GM18499 (cell line): ENCODE measurements around the gene PGS1.
"Not testable (repeated sequence)": the region's sequence is repeated elsewhere in the genome, so short reads cannot be mapped to it uniquely, and the experiment has no call there.

ENCODE experiments used
- ATAC-seq: cut with Tn5 transposase; IDR thresholded peaks from one replicate; pipeline ENCODE4 v1.9.1; 2021; ENCODE audit warnings: moderate number of reproducible peaks; ENCODE audit not compliant: insufficient read depth, unreplicated experiment

The PGS1 gene

DNA sequence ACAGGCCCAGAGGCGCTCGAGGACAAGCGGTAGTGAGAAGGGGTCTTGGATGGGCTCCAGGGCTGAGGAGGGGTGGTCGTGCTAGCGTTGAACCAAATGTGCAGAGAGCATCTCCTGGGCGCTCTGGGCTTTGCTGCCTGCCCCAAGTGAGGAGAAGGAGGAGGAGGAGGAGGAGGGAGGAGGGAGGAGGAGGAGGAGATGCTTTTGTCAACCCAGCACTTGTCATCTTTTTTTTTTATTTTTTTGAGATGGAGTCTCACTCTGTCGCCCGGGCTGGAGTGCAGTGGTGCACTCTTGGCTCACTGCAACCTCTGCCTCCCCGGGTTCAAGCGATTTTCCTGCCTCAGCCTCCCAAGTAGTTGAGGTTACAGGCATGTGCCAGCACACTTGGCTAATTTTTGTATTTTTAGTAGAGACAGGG is 59.8 kb downstream of the PGS1 start:
- no peak for ATAC-seq

DNA sequence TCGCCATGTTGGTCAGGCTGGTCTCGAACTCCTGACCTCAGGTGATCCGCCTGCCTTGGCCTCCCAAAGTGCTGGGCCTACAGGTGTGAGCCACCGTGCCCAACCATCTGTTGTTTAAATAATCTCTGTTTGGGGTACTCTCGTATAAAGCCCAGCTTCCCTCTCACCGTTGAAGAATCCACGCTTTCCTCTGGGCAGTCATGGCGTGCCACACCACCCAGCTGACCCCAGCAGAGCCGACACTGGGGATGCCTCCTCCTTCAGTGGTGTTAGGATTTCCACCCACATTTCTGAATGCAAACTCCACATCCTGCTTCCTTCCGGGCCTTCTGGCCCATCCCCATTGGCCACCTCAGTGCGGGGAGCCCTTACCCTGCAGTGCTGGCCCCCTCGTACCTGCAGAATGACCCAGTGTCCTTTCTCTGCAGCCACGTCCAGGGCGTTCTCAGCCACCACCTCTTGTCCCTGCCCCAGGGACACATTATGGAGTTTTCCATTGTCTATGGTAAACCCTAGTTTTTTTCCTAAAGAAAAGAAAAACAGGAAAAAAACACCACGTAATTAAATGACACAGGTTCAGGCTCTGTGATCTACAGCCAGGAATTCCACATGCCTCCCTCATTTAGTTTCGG is 60.4 kb downstream of the PGS1 start:
- no peak for ATAC-seq

DNA sequence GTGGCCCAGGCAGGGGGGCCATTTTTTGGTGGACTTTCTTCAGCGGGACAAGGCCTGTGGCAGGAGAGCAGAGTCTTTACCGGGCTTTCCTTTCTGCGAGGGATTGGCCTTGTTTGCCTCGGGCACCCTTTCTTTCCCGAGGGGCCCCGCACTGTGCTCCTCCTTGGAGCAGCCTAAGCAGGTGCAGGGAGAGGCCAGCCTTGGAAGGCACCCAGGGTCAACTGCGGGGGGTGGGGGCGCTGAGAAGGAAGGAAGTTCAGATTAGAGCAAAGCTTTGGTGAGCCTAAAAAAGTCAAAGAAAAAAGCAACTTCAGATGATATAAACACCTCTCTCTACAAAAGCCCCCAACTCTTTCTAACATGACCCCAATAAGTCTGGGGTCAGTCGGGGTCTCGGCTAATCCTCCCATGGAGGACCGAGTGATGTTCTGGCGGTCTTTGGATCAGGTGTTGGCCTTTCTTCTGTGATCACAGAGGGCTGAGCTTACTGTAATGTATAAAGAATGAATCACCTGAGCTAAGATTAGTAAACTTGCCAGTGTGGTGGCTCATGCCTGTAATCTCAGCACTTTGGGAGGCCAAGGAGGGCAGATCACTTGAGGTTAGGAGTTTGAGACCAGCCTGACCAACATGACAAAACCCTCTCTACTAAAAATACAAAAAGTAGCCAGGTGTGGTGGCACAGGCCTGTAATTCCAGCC is 63.0 kb downstream of the PGS1 start:
- ATAC-seq = no peak

DNA sequence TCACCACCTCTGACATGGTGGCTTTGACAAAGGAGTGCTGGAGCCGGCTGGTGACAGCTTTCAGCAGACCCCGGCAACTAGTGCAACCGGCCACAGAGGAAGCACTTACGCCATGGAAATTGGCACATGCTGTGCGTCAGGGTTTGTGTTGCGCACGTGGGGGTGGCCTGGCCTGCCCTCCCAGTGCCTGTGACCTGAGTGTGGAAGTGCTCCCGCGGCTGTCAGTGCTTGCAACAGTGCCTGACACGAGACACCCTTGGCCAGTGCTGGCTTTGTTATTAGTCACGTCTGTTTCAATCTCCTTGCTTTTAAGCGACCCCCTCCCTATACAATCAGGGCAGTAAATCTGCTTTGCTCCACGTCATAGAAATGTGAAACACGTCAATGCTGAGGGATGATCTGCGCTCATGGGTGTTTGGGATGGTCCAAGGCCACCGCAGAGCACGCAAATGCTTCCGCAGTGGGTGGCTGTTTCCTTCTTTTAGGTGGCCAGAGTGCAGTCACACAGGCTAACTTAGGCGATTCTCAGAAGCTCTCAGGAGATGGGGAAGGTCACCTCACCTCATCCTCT is 64.3 kb downstream of the PGS1 start:
- no peak for ATAC-seq

DNA sequence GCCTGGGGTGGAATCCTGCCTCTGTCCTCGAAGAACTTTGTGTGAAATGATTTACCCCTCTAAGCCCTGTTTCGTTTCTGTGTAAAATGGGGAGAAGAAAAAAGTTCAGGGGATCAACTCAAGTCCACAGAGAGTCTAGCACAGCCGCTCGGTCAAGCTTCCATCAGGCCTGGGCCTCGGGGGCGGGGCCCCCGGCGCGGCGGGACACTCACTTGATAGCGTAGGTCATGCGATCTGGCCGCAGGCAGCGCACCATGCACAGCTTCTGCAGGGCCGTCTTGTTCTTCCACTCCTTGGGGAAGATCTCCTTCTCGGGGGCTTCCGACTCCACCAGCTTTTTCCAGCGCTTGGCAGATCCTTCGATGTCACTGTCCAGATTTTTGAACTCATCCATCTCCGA is 65.9 kb downstream of the PGS1 start:
- ATAC-seq = no peak

DNA sequence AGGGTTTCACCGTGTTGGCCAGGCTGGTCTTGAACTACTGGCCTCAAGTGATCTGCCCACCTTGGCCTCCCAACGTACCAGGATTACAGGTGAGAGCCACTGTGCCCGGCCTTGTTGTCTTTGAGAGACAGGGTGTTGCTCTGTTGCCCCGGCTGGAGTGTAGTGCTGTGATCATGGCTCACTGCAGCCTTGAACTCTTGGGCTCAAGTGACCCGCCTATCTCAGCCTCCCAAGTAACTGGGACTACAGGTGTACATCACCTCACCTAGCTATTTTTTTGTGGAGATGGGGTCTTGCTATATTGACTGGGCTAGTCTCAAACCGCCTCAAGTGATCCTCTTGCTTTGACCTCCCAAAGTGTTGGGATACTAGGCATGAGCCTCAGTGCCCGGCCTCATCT is 68.4 kb downstream of the PGS1 start:
- ATAC-seq = no peak

DNA sequence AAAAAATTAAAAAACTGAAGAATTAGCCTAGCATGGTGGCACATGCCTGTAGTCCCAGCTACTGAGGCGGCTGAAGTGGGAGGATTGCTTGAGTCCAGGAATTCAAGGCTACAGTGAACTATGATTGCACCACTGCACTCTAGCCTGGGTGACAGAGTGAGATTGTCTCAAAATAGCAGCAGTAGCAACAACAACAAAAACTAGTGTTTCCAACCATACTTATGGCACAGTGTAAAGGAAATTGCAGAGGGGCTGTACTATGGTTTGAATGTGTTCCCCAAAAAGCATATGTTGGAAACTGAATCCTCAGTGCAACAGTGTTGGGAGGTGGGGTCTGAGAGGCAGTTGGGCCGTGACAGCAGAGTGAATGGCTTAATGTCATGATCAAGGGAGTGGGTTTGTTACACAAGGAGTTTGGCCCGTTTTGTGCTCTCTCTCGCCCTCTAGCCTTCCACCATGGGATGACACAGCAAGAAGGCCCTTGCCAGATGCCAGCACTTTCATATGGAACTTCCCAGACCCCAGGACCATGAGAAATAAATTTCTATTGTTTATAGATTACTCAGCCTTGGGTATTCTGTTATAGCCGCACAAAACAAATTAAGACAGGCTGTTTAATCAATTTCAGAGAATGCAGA is 70.0 kb downstream of the PGS1 start:
- no peak for ATAC-seq

DNA sequence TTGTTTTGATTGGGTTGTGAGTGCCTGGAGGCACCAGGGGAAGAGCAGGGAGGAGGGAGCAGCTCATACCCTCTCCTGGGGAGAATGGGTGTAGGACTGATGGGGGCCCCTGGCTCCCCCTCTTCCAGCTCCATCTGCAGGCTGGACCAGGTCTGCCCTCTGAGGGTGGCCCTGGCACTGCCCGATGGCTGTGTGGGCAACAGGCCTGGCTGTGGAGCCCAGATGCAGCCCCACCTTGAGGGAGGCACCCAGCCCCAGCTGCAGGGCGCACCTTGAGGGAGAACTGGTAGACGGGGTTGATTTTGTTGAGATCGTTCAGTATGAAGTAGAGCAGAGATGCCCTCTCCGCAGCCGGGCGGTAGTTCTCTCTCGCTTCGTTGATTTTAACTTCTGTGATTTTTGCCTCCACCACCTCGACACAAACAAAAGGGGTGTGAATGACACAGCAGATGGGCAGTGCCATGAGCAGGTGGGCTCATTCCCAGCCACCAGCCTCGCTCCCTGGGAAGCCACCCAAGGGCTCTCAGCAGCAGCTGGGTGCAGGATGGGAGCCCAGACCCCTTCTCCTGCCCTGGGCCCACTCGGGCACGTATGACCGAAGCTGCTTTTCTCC is 71.6 kb downstream of the PGS1 start:
- ATAC-seq = no peak

DNA sequence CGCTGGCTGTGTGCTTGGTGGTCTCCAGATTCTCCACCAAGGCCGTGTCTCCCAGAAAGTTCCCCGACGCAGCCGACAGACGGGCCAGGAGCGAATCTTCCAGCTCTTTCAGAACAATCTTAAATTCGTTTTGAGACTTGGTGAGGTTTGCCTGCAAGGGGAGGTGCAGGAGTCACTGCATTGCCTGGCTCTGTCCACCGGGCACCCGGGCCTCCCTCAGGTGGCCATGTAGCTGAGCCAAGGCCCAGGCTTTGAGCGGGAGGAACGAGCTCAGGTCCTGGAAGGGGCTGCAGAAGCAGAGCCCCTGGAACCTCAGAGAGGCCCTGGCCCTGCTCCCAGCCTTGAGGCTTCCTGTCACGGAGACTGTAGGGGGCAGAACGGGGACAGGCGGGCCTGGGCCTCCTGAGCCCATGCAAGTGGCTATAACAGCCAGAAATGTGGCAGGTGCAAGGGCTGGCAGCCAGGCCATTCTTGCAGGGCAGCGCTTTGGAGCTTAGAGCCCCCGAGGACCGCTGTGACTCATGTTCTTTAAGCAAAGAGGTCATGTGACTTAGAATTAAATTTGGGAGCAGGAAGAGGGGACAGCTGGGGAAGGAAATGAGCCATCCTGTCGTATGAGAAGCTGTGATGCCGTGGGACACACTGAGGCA is 72.4 kb downstream of the PGS1 start:
- ATAC-seq = no peak

DNA sequence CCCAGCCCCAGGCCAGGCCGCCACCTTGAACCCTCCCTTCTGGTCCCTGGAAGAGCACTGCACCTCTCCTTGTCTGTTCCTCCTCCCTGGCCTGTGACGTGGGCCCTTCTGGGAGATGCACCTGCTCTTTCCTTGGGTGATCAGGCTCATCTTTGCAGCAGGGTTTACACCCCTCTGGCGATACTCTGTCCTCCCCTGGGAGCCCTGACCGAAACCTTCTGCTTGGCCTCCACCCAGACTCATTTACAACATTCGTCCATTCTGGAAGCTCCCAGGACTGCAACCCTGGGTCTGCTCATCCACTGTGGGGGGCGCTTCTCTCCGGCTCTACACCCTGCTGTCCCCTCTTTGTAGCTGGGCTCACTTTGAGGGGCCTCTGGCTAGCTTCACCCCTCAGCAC is 73.3 kb downstream of the PGS1 start:
- no peak for ATAC-seq

DNA sequence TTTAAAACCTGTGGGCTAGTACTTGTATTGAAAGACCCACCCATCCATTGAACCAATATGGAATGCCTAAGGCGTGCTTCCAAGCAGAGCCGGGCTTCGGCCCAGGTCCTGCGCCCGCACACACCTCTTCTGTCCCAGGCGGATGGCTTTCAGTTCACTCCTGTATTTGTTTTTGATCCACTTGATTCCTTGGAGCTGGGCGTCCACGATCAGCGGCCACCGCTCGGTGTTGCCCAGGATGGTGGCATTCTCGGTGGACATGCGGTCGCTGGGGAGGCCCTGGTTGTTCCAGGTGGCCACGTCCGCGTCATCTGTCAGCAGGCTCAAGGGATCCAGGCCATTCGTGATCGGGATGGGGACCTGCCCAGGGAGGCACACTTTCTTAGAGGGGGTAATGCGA is 75.9 kb downstream of the PGS1 start:
- no peak for ATAC-seq

DNA sequence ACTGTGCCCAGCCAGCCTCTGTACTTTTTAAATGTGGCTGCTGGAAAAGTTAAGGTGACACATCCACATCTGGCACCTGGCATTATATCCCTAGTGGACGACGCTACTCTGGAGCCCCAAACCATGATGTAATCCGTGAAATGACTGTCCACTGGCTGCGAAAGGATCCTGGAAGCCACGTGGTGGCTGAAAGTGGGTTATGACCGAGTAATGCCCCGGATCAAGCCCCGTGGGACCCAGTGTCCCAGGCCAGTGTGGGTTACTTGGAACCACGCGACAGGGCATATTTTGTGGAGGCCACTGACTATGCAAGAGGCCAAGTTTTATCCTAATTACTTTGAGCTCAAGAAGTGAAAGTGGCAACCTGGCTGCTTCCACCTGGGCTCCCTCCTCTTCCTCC is 79.6 kb downstream of the PGS1 start:
- no peak for ATAC-seq

DNA sequence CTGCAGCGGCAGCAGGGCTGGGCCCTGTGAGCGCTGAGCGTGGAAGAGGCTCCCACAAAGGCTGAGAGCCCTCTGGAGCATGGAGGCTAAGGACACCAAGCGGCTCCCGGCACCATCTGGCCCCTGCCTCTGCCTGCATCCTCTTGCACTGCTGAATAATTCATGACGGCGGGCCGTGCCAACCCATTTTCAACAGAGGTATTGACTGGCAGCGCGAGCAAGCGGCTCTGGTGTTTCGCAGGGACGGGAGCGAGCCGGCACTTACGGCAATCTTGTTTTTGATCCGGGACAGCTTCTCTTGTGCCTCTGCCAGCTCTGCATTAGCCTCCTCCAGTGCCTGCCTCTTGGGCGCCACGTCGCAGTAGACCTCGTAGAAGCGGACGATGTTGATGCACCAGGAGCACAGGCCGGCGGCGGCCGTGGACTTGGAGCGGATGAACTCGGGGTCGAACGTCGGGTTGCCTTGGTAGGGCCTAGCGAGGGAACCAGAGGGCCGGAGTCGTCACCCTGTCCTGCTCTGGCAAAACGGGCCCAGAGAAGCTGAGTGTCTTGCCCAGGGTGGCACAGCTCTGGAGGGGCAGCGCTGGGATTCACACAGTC is 80.4 kb downstream of the PGS1 start:
- ATAC-seq = no peak

DNA sequence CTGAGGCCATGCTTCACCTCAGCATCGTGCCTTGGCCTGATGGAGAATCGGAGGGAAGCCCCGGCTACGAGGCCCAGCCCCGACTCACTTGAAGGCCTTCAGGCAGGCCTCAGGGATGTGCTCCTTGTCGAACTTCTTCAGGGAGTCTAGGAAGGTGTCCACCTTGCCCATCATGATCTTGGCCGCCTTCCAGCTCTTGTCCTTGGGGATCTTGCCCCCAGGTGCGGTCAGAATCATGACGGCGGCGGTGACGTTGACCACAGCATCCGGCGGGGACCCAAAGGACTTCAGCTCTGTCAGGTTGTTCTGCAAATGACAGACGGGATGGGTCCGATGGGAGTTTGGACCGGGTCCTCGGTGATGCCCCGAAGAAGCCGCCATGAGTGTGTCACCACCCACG is 81.2 kb downstream of the PGS1 start:
- ATAC-seq = no peak

DNA sequence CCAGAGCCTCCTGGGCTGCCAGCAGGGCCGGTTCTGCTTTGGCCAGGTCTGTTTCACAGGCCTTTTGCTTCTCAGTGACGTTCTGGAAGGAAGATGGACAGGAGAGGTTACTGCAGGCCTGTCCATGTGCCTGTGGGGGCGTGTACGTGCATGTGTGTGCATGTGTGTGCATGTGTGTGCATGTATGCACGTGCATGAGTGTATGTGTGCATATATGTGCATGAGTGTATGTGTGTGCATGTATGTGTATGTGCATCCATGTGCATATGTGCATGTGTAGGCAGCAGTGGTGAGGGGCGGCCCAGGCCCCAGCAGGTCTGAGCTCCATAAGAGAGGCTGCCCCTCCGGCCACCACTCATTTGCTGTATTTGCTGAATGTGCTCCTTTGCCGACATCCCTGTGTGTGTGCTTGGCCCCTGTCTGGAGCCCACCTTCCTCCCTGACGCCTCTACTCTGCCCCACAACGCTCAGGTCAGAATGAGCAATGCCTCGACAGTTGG is 81.8 kb downstream of the PGS1 start:
- no peak for ATAC-seq

DNA sequence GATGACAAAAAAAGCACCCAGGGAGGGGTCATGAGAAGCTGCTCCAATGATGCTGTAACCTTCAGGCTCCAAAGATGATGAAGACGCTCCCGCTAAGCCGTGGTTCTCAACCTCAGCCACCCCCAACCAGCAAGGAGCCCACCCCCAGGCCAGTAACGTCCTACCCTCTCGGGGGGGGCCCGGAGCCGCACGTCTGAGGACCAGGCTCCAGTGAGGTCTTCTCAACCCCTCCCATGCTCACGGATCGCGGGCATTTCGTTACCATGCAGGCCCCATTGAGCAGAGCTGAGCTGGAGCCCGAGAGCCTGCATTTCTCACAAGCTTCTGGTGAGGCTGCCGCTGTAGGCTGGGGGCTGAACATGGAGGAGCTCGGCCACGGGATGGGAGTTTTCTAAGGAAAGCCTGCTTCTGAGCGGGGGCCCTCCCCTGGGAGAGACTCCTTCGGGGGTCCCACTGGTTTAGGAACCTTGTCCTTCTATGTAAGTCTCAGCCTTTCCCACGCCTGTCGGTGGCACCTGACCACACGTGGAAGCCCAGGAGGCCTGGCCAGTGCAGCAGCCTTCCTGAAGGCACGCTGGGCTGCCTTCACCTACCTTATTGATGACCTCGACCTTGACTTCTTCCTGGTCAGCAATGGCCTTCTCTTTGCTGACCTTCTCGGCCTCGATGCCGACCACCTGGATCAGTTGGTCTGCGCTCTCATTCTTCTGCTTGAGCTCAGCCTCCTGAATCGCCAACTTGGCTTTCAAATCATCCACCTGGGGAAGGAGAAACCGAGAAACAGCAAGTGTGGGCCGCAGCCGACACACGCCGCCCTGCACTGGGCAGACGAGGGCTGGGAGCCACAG is 82.7 kb downstream of the PGS1 start:
- no peak for ATAC-seq

DNA sequence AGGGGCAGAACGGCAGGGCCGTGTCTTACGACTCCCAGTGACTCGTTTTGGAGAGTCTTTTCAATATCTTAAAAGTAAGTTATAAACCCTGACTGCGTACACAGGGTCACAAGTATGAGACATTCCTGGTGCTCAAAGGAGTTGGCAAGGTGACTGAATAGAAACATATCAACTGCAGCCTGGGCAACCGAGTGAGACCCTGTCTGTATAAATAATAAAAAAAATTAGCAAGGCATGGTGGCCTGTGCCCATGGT is 83.3 kb downstream of the PGS1 start:
- no peak for ATAC-seq

DNA sequence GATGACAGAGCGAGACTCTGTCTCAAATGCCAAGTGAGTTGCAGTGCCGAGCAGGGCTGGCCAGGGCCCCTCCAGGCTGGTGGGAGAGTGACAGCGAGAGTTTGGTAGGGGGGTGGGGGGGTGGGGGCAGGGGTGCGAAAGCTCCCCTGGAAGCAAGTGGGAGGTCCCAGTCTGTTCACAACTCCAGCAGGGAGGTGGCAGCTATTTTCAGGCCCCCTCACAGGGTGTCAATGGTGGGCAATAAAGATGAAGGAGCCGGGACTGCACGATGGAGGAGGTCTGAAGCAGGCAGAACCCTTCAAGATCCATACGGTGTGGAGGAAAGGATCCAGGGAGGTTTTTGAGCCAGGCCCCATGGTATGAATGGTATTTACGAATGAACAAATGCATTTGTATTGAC is 83.7 kb downstream of the PGS1 start:
- ATAC-seq = no peak

DNA sequence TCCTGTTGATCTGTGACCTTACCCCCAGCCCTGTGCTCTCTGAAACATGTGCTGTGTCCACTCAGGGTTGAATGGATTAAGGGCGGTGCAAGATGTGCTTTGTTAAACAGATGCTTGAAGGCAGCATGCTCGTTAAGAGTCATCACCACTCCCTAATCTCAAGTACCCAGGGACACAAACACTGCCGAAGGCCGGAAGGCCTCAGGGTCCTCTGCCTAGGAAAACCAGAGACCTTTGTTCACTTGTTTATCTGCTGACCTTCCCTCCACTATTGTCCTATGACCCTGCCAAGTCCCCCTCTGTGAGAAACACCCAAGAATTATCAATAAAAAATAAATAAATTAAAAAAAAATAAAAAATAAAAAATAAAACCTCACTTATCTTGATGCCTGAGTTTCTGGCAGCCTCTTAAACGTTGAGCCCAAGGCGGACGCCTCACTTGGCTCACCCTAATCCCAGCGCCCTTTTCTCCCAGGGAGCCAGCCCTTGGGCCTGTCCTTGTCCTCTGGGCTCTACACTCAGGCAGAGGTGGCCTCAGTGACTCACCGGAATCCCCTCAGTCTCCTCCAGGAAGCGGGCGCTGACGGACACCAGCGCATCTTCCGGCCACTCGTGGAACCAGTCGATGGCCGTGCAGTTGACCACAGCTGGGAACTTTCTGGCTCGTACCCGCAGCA is 87.8 kb downstream of the PGS1 start:
- ATAC-seq = not testable (repeated sequence)
